ENCODE data around the gene CCT2.
"Not testable (repeated sequence)": the region's sequence is repeated elsewhere in the genome, so short reads cannot be mapped to it uniquely, and the experiment has no call there.

The CCT2 gene

GRCh38 chr12:69589082-69589481 is 3.8 kb downstream of the CCT2 start:
- no peak for FAIRE-seq

- no peak for FAIRE-seq
Measured at GRCh38 chr12:69595689-69596088, 10.4 kb downstream of the CCT2 start.

- FAIRE-seq: no peak
Measured at GRCh38 chr12:69598174-69598753, 13.0 kb downstream of the CCT2 start.

GRCh38 chr12:69600804-69601203 is 15.5 kb downstream of the CCT2 start:
- FAIRE-seq: no peak

- FAIRE-seq: no peak
Measured at GRCh38 chr12:69601962-69602685, 16.9 kb downstream of the CCT2 start.

- FAIRE-seq: no peak
Measured at GRCh38 chr12:69602954-69603353, 17.7 kb downstream of the CCT2 start.

- not testable (repeated sequence) for FAIRE-seq
Measured at GRCh38 chr12:69603556-69603955, 18.3 kb downstream of the CCT2 start.

GRCh38 chr12:69604275-69604674 is 19.0 kb downstream of the CCT2 start:
- FAIRE-seq: not testable (repeated sequence)

DNA sequence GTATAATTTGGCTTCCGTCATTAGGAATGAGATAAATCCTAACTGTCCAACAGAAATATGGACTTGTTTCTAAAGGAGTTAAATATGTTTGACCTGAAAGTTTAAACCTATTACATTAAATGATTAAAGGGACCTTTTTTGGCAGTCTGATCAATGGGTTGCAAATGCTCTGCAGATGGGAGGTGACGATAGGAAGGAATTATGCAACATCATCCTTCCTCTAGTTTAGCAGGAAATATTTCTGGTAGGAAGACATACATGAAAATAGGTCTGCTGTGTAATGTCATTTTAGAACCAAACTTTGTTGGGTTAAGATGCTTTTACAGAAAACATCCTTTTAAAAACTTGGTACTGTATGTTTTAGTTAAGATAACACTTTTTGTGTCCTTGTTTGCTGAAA is 22.9 kb downstream of the CCT2 start:
- no peak for FAIRE-seq

GRCh38 chr12:69610126-69610525 is 24.9 kb downstream of the CCT2 start:
- FAIRE-seq: no peak

GRCh38 chr12:69610729-69611128 is 25.5 kb downstream of the CCT2 start, which contains the start of gene LRRC10:
TSS of gene LRRC10 (minus strand) at chr12:69610907. CDS start at chr12:69610838, 69 bp downstream.
- no peak for FAIRE-seq

GRCh38 chr12:69613351-69613750 is 28.1 kb downstream of the CCT2 start:
- no peak for FAIRE-seq

GRCh38 chr12:69616025-69616424 is 30.8 kb downstream of the CCT2 start:
- no peak for FAIRE-seq

DNA sequence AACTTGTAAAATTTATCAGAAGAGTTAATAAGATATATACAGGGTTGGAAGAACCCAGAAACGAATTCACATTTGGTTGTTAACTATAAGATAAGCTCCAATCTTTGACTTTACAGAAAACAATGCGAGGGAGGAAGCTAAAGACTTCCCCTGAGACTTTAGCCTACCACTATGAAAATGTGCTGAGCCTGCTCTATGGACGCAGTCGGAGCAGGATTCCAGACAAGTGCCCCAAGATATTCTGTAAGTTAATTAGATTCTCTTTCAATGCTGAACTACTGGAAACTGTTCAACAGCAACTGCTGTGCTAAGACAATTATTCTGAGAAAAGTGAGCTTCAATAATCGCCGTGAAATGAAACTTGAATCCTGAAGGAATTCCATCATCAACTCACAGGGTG is 33.8 kb downstream of the CCT2 start:
- no peak for FAIRE-seq

GRCh38 chr12:69620077-69620476 is 34.8 kb downstream of the CCT2 start:
- FAIRE-seq: no peak

DNA sequence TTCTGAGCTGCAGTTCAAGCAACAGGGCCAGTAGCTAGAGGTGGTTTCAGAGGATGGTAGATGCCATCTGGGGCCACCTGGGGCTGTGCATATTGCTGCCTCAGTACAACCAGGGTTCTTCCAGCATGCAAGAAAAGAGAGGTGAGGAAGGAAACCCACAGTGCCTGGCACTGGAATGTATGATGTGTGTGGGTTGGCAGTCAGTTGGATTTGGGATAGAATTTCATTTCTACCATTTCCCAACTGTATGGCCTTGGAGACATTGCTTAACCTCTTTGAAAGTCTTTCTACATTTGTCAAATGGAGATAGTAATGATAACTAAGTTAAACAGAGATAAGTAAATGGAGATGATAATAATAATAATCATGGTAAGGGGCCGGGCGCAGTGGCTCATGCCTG is 35.7 kb downstream of the CCT2 start:
- FAIRE-seq: no peak

- no peak for FAIRE-seq
Measured at GRCh38 chr12:69621551-69621950, 36.3 kb downstream of the CCT2 start.

GRCh38 chr12:69623970-69624369 is 38.7 kb downstream of the CCT2 start:
- FAIRE-seq: no peak

DNA sequence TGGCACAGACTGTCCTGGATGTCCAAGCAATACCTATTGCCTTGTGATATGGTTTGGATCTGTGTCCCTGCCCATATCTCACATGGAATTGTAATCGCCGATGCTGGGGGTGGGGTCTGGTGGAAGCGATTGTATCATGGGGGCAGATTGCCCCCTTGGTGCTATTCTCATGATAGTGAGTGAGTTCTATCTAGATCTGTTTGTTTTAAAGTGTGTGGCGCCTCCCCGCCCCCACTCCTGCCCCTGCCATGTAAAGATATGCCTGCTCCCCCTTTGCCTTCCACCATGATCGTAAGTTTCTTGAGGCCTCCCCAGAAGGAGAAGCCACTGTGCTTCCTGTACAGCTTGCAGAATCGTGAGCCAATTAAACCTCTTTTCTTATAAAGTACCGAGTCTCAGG is 42.2 kb downstream of the CCT2 start:
- no peak for FAIRE-seq

- FAIRE-seq: no peak
Measured at GRCh38 chr12:69630191-69630590, 44.9 kb downstream of the CCT2 start.

DNA sequence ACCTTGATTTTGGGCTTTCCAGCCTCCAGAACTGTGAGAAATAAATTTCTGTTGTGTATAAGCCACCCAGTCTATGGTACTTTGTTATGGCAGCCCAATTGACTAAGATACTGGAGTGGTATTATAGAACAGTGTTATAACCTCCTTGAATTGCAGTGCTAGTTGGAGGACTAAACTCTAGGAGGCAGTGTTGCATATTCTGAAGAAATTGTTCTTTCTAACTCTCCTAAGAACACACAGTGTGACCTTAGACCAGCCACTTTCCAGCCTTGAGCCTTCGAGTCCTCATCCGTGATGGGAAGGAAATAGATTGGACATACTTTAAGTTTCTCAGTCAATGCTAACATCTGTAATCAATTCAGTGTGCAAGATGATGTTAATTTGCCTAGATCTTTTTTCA is 47.8 kb downstream of the CCT2 start:
- FAIRE-seq: no peak

GRCh38 chr12:69639400-69640016 is 54.2 kb downstream of the CCT2 start:
- no peak for FAIRE-seq

DNA sequence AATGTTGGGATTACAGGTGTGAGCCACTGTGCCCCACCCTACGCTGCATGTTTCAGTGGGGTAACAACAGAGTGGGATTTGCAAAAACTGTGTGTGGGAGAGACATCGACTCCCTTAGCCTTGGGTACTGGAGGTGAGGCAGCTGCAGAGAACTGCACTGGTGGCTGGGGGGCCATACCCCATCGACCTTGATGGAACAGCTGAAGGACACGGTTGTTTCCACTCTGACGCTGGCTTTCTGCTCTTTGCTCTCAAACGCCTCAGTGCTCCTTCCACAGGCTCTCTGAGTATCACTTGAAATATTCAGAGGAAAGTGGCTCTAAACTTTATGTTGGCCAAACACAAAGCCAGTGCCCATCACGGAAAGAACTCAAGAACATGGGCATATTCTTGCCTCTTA is 56.3 kb downstream of the CCT2 start:
- no peak for FAIRE-seq

DNA sequence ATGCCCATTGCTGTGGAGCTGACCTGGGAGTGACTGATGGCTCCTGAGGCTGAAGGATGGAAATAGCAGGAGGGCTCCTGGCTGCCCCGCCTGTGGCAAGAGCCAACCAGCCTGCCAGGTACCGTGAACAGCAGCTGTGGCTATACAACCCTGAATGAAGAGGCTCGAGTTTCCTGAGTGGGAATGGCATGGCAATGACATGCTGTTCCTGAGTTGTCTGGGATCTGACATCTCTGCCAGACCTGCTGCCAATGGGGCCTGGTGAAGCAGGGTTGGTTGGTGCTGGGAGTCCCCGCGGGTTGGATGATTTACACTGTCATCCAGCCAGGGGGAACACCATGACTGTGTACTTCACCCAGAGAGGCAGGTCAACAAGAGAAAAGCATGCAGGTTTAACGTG is 57.3 kb downstream of the CCT2 start:
- no peak for FAIRE-seq

Data from colon (tissue), 2 donors.